ENCODE data around the gene PHF21B. TPM values are rescaled to one million over a fixed set of nuclear protein-coding genes. Genes with fewer than 3 reads are reported as not detected.

Gene PHF21B
- polyA plus RNA-seq, 1 donor (not counting 4 experiments of a cell fraction or from before 2014, with no cell fraction given), result not detected

DNA sequence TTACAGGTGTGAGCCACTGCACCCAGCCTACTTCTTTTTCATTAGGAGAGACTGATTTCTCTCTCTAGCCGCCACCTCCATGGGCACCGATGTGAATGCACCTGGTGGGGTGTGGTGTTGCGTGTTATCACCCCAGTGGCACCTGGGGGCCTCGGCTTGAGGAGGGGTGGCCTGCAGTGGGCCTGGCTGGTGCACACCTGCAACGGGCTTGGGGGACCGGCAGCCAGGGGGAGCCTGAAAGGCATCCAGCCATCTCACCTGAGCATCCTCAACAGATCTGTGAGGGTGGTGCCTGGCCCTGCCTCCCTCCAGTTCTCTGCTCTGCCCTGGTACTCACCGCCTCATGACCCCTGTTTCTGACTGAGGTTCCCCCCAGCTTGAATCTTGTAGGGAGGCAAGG is 148.6 kb downstream of the PHF21B start:
- Histone ChIP-seq H3K4me3 (ENCODE audit: control insufficient read depth in 2 of 3, extremely low read depth in 1 of 3, insufficient read depth in 2 of 3, low read depth in 1 of 3, low read length in 3 of 3) (no peak overlapping the region), H3K27ac (ENCODE audit: control insufficient read depth, insufficient read depth, low read length) (no peak overlapping the region), H3K79me2 (ENCODE audit: control insufficient read depth, insufficient read depth, low read length) (no peaks in the 10 kb centered on the region), H4K20me1 (ENCODE audit: control insufficient read depth, extremely low read depth, insufficient read depth, low read length) (no peaks in the 10 kb centered on the region), H3K27me3 (ENCODE audit: control insufficient read depth, extremely low read depth, insufficient read depth, low read length) (no peaks in the 10 kb centered on the region), H3K36me3 (ENCODE audit: control insufficient read depth in 2 of 2, extremely low read depth in 1 of 2, insufficient read depth in 2 of 2, low read length in 2 of 2) (peaks cover 0 to 13% of the 10 kb centered on the region in 2 experiments), H2AFZ (ENCODE audit: control insufficient read depth, low read length) (no peak overlapping the region), H3K9ac (ENCODE audit: control insufficient read depth, extremely low read depth, insufficient read depth, low read length) (no peak overlapping the region), H3K4me1 (ENCODE audit: control insufficient read depth, extremely low read depth, insufficient read depth, low read length) (peaks cover 10% of the 10 kb centered on the region), H3K9me3 (ENCODE audit: control insufficient read depth, low read depth, low read length) (no peaks in the 10 kb centered on the region), H3K4me2 (ENCODE audit: control insufficient read depth, extremely low read depth, insufficient read depth, low read depth, low read length) (no peak overlapping the region), H3K9me1 (ENCODE audit: control insufficient read depth, extremely low read depth, insufficient read depth, low read length) (no peaks in the 10 kb centered on the region)
- no peak for DNase-seq (ENCODE audit: low read depth, low spot score)
- no peak for FAIRE-seq
- dilution Hi-C loops (cut with MboI; ENCODE audit: extremely low pct_ligation_motif_present, low sequenced_read_pairs), result no loop called here
- TF ChIP-seq, protein P1, sequence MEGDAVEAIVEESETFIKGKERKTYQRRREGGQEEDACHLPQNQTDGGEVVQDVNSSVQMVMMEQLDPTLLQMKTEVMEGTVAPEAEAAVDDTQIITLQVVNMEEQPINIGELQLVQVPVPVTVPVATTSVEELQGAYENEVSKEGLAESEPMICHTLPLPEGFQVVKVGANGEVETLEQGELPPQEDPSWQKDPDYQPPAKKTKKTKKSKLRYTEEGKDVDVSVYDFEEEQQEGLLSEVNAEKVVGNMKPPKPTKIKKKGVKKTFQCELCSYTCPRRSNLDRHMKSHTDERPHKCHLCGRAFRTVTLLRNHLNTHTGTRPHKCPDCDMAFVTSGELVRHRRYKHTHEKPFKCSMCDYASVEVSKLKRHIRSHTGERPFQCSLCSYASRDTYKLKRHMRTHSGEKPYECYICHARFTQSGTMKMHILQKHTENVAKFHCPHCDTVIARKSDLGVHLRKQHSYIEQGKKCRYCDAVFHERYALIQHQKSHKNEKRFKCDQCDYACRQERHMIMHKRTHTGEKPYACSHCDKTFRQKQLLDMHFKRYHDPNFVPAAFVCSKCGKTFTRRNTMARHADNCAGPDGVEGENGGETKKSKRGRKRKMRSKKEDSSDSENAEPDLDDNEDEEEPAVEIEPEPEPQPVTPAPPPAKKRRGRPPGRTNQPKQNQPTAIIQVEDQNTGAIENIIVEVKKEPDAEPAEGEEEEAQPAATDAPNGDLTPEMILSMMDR (optimal IDR thresholded peaks at IDR 0.05 in 1 of 3, IDR thresholded peaks at IDR 0.05 in 1 of 3, conservative IDR thresholded peaks at IDR 0.05 in 1 of 3; ENCODE audit: extremely low read depth in 1 of 3, insufficient read depth in 2 of 3, low read length in 3 of 3), result no peak
- no peak for TF ChIP-seq EZH2 (IDR thresholded peaks at IDR 0.05; ENCODE audit: low read length)

DNA sequence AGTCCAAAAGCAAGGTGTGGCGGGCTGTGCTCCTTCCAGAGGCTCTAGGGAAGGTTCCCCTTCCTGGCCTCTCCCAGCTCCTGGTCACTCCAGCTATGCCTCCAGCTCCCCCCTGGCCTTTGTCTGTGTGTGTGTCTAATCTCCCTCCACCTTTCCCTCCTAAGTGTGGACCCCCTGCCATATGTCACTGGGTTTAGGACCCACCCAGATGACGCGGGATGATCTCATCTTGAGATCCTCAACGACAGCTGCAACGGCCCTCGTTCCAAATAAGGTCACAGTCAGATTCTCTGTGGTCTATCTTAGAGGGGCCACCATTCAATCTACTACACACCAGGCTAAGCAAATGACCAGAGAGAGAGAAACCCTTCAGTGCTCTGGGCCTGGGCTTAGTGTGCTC is 149.5 kb downstream of the PHF21B start:
- TF ChIP-seq EZH2 (IDR thresholded peaks at IDR 0.05; ENCODE audit: low read length), result no peak
- TF ChIP-seq, protein P1 (optimal IDR thresholded peaks at IDR 0.05 in 1 of 3, IDR thresholded peaks at IDR 0.05 in 1 of 3, conservative IDR thresholded peaks at IDR 0.05 in 1 of 3; ENCODE audit: extremely low read depth in 1 of 3, insufficient read depth in 2 of 3, low read length in 3 of 3), result no peak
- Histone ChIP-seq H3K9me3 (ENCODE audit: control insufficient read depth, low read depth, low read length) (no peaks in the 10 kb centered on the region), H3K4me3 (ENCODE audit: control insufficient read depth in 2 of 3, extremely low read depth in 1 of 3, insufficient read depth in 2 of 3, low read depth in 1 of 3, low read length in 3 of 3) (no peak overlapping the region), H2AFZ (ENCODE audit: control insufficient read depth, low read length) (no peak overlapping the region), H3K36me3 (ENCODE audit: control insufficient read depth in 2 of 2, extremely low read depth in 1 of 2, insufficient read depth in 2 of 2, low read length in 2 of 2) (peaks cover 0 to 15% of the 10 kb centered on the region in 2 experiments), H3K9me1 (ENCODE audit: control insufficient read depth, extremely low read depth, insufficient read depth, low read length) (no peaks in the 10 kb centered on the region), H3K27me3 (ENCODE audit: control insufficient read depth, extremely low read depth, insufficient read depth, low read length) (no peaks in the 10 kb centered on the region), H3K4me2 (ENCODE audit: control insufficient read depth, extremely low read depth, insufficient read depth, low read depth, low read length) (no peak overlapping the region), H3K9ac (ENCODE audit: control insufficient read depth, extremely low read depth, insufficient read depth, low read length) (no peak overlapping the region), H3K4me1 (ENCODE audit: control insufficient read depth, extremely low read depth, insufficient read depth, low read length) (peaks cover 10% of the 10 kb centered on the region), H3K79me2 (ENCODE audit: control insufficient read depth, insufficient read depth, low read length) (no peaks in the 10 kb centered on the region), H3K27ac (ENCODE audit: control insufficient read depth, insufficient read depth, low read length) (no peak overlapping the region), H4K20me1 (ENCODE audit: control insufficient read depth, extremely low read depth, insufficient read depth, low read length) (no peaks in the 10 kb centered on the region)
- dilution Hi-C loops (cut with MboI; ENCODE audit: extremely low pct_ligation_motif_present, low sequenced_read_pairs), result no loop called here
- DNase-seq (ENCODE audit: low read depth, low spot score), result no peak
- no peak for FAIRE-seq

All from keratinocyte (primary cell).